ENCODE data around the gene MOSPD2. TPM values are rescaled to one million over a fixed set of nuclear protein-coding genes. Genes with fewer than 3 reads are reported as not detected.

Gene MOSPD2
- total RNA-seq, 1 experiment from 2014 or later = 8.7 TPM

DNA sequence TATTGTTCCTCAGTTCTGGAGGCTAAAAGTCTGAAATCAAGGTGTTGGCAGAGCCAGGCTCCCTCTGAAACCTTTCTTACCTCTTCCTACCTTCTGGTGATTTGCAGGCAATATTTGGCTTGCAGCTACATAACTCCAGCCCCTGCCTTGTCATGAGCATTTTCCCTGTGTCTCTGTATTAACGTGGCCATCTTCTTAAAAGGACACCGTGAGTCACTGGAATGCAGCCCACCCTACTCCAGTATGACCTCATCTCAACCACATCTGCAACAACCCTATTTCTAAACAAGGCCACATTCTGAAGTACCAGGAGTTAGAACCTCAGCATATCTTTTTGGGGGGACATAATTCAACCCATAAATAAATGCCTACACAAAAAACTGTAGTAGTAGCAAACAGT, 41.1 kb upstream of the MOSPD2 start:
- no peak for DNase-seq (ENCODE audit: low read depth, low spot score)
- POLR2A ChIA-PET = no interaction called here
- H3K4me3 ChIP-seq (ENCODE audit: low read depth in 2 of 2, low read length in 2 of 2) = no peak overlapping the region
- no TSS peak for BruUV-seq (replicated peaks)
- no peaks in the 10 kb centered on the region for H3K9me3 ChIP-seq (ENCODE audit: control insufficient read depth, insufficient read depth, low read depth, low read length)
- H3K27ac ChIP-seq (ENCODE audit: low read length) = no peak overlapping the region
- CTCF ChIA-PET = no interaction called here
- no peak for TF ChIP-seq POLR2AphosphoS5 (IDR thresholded peaks at IDR 0.05; ENCODE audit: low read depth, low read length)
- TF ChIP-seq SIN3A (IDR thresholded peaks at IDR 0.05; ENCODE audit: borderline replicate concordance, insufficient read depth, low read depth, low read length) = no peak
- TF ChIP-seq, protein P1, sequence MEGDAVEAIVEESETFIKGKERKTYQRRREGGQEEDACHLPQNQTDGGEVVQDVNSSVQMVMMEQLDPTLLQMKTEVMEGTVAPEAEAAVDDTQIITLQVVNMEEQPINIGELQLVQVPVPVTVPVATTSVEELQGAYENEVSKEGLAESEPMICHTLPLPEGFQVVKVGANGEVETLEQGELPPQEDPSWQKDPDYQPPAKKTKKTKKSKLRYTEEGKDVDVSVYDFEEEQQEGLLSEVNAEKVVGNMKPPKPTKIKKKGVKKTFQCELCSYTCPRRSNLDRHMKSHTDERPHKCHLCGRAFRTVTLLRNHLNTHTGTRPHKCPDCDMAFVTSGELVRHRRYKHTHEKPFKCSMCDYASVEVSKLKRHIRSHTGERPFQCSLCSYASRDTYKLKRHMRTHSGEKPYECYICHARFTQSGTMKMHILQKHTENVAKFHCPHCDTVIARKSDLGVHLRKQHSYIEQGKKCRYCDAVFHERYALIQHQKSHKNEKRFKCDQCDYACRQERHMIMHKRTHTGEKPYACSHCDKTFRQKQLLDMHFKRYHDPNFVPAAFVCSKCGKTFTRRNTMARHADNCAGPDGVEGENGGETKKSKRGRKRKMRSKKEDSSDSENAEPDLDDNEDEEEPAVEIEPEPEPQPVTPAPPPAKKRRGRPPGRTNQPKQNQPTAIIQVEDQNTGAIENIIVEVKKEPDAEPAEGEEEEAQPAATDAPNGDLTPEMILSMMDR (IDR thresholded peaks at IDR 0.05) = no peak
- TF ChIP-seq TCF7L2 (IDR thresholded peaks at IDR 0.05; ENCODE audit: low read depth, low read length) = no peak
- TF ChIP-seq, protein P2, sequence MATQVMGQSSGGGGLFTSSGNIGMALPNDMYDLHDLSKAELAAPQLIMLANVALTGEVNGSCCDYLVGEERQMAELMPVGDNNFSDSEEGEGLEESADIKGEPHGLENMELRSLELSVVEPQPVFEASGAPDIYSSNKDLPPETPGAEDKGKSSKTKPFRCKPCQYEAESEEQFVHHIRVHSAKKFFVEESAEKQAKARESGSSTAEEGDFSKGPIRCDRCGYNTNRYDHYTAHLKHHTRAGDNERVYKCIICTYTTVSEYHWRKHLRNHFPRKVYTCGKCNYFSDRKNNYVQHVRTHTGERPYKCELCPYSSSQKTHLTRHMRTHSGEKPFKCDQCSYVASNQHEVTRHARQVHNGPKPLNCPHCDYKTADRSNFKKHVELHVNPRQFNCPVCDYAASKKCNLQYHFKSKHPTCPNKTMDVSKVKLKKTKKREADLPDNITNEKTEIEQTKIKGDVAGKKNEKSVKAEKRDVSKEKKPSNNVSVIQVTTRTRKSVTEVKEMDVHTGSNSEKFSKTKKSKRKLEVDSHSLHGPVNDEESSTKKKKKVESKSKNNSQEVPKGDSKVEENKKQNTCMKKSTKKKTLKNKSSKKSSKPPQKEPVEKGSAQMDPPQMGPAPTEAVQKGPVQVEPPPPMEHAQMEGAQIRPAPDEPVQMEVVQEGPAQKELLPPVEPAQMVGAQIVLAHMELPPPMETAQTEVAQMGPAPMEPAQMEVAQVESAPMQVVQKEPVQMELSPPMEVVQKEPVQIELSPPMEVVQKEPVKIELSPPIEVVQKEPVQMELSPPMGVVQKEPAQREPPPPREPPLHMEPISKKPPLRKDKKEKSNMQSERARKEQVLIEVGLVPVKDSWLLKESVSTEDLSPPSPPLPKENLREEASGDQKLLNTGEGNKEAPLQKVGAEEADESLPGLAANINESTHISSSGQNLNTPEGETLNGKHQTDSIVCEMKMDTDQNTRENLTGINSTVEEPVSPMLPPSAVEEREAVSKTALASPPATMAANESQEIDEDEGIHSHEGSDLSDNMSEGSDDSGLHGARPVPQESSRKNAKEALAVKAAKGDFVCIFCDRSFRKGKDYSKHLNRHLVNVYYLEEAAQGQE (IDR thresholded peaks at IDR 0.05; ENCODE audit: insufficient read depth in 1 of 2, low read depth in 2 of 2, low read length in 1 of 2) = no peak
- H3K36me3 ChIP-seq (ENCODE audit: control insufficient read depth, insufficient read depth, low read length) = no peaks in the 10 kb centered on the region
- ATAC-seq = no peak
- in situ Hi-C loops (cut with HindIII; ENCODE audit: low pct_unique_long_range_greater_than_20kb, low sequenced_read_pairs) (no loop called here), intact Hi-C loops (cut with micrococcal nuclease; ENCODE audit: unreplicated experiment) (no loop called here)
- no peaks in the 10 kb centered on the region for H3K4me1 ChIP-seq (ENCODE audit: control insufficient read depth, insufficient read depth, low read length)
- H3K27me3 ChIP-seq (ENCODE audit: control insufficient read depth, insufficient read depth, low read length) = no peaks in the 10 kb centered on the region

DNA sequence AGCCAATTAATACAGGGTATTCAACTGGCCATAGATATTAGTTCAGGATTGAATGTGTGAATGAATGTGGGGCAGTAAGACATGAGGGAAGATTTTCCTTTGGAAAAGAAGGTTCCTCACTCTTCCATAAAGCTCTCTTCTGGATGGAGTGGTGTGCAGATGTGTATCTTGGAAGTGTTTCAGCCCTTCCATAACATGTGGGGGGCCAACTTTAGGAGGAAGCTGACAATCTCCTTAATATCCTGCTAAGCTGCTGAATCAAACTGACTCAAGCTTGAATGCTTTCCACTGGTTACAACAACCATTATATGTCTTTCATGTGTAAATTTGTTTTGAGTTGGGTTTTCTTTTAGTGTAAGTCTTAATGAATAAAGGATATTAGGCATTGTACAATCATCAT, 40.6 kb upstream of the MOSPD2 start:
- TF ChIP-seq TCF7L2 (IDR thresholded peaks at IDR 0.05; ENCODE audit: low read depth, low read length) (no peak), SIN3A (IDR thresholded peaks at IDR 0.05; ENCODE audit: borderline replicate concordance, insufficient read depth, low read depth, low read length) (no peak), POLR2AphosphoS5 (IDR thresholded peaks at IDR 0.05; ENCODE audit: low read depth, low read length) (no peak)
- TF ChIP-seq, protein P1 (IDR thresholded peaks at IDR 0.05) = no peak
- TF ChIP-seq, protein P2 (IDR thresholded peaks at IDR 0.05; ENCODE audit: insufficient read depth in 1 of 2, low read depth in 2 of 2, low read length in 1 of 2) = no peak
- Histone ChIP-seq H3K9me3 (ENCODE audit: control insufficient read depth, insufficient read depth, low read depth, low read length) (no peaks in the 10 kb centered on the region), H3K27me3 (ENCODE audit: control insufficient read depth, insufficient read depth, low read length) (no peaks in the 10 kb centered on the region), H3K36me3 (ENCODE audit: control insufficient read depth, insufficient read depth, low read length) (no peaks in the 10 kb centered on the region), H3K27ac (ENCODE audit: low read length) (no peak overlapping the region), H3K4me1 (ENCODE audit: control insufficient read depth, insufficient read depth, low read length) (no peaks in the 10 kb centered on the region), H3K4me3 (ENCODE audit: low read depth in 2 of 2, low read length in 2 of 2) (no peak overlapping the region)
- BruUV-seq (replicated peaks) = no TSS peak
- in situ Hi-C loops (cut with HindIII; ENCODE audit: low pct_unique_long_range_greater_than_20kb, low sequenced_read_pairs) = no loop called here
- POLR2A ChIA-PET = no interaction called here
- CTCF ChIA-PET = no interaction called here
- no peak for ATAC-seq
- DNase-seq (ENCODE audit: low read depth, low spot score) = no peak
- intact Hi-C loops (cut with micrococcal nuclease; ENCODE audit: unreplicated experiment) = no loop called here
